ENCODE data around the gene CTF1.

- TF ChIP-seq, protein P1, sequence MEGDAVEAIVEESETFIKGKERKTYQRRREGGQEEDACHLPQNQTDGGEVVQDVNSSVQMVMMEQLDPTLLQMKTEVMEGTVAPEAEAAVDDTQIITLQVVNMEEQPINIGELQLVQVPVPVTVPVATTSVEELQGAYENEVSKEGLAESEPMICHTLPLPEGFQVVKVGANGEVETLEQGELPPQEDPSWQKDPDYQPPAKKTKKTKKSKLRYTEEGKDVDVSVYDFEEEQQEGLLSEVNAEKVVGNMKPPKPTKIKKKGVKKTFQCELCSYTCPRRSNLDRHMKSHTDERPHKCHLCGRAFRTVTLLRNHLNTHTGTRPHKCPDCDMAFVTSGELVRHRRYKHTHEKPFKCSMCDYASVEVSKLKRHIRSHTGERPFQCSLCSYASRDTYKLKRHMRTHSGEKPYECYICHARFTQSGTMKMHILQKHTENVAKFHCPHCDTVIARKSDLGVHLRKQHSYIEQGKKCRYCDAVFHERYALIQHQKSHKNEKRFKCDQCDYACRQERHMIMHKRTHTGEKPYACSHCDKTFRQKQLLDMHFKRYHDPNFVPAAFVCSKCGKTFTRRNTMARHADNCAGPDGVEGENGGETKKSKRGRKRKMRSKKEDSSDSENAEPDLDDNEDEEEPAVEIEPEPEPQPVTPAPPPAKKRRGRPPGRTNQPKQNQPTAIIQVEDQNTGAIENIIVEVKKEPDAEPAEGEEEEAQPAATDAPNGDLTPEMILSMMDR (IDR thresholded peaks at IDR 0.05 in 4 of 5, conservative IDR thresholded peaks at IDR 0.05 in 1 of 5) = no peak
- no peak for TF ChIP-seq POLR2A (IDR thresholded peaks at IDR 0.05)
These were observed 32.8 kb downstream of the CTF1 start for GRCh38 chr16:30929167-30929566.

Data from gastrocnemius medialis (tissue), 4 donors.